WERI-Rb-1 (cell line): ENCODE results near the gene LILRA6.
"Not testable (repeated sequence)": the region's sequence is repeated elsewhere in the genome, so short reads cannot be mapped to it uniquely, and the experiment has no call there.

Experiments
- DNase-seq: peaks from one replicate; pipeline ENCODE4 v3.0.0-alpha.2; 2020
- H3K27ac ChIP-seq: fragments of 250-450 bp; sonication (Bioruptor Pico); 2 replicates; pipeline ENCODE4 v1.5.1; 2020; ENCODE audit warnings: mild to moderate bottlenecking, moderate library complexity
- H3K27me3 ChIP-seq: fragments of 250-450 bp; sonication (Bioruptor Pico); 2 replicates; pipeline ENCODE4 v1.5.1; 2021; ENCODE audit warnings: mild to moderate bottlenecking, low read depth, moderate library complexity; ENCODE audit not compliant: insufficient read depth, severe bottlenecking
- H3K36me3 ChIP-seq: fragments of 250-450 bp; sonication (Bioruptor Pico); 2 replicates; pipeline ENCODE4 v1.5.1; 2020; ENCODE audit warnings: mild to moderate bottlenecking, moderate library complexity
- H3K4me3 ChIP-seq: 2 replicates; pipeline ENCODE4 v1.5.1; 2011; ENCODE audit warnings: low read depth, mild to moderate bottlenecking, control low read depth, low read length
- H3K9me3 ChIP-seq: fragments of 250-450 bp; sonication (Bioruptor Pico); 2 replicates; pipeline ENCODE4 v1.5.1; 2021; ENCODE audit warnings: mild to moderate bottlenecking, moderate library complexity; ENCODE audit not compliant: severe bottlenecking
- CTCF ChIP-seq: IDR thresholded peaks from 2 replicates; pipeline ENCODE4 v1.5.1; 2011; ENCODE audit warnings: low read depth, mild to moderate bottlenecking, control low read depth, inconsistent platforms, low read length

Gene LILRA6

GRCh38 chr19:54201172-54201701, 41.4 kb downstream of the LILRA6 start:
- no peak for DNase-seq
- H3K9me3 ChIP-seq: no peaks in the 10 kb centered on the region
- peaks cover 71% of the 10 kb centered on the region for H3K36me3 ChIP-seq
- no peaks in the 10 kb centered on the region for H3K27me3 ChIP-seq
- peak overlapping the region; percentile 90 for H3K4me3 ChIP-seq
- H3K27ac ChIP-seq: peak overlapping the region; percentile 95
- no peak for TF ChIP-seq CTCF

- Histone ChIP-seq H3K36me3 (peaks cover 54% of the 10 kb centered on the region), H3K27ac (no peak overlapping the region), H3K27me3 (no peaks in the 10 kb centered on the region)
These were observed 43.2 kb downstream of the LILRA6 start for GRCh38 chr19:54199401-54199800.

GRCh38 chr19:54197121-54197520, 45.5 kb downstream of the LILRA6 start:
- Histone ChIP-seq H3K9me3 (no peaks in the 10 kb centered on the region), H3K4me3 (no peak overlapping the region), H3K36me3 (peaks cover 50% of the 10 kb centered on the region), H3K27ac (no peak overlapping the region), H3K27me3 (no peaks in the 10 kb centered on the region)
- no peak for DNase-seq
- TF ChIP-seq CTCF: no peak

More at GRCh38 chr19:54199401-54199800, 43.2 kb downstream of the LILRA6 start:
- TF ChIP-seq CTCF: no peak
- no peak for DNase-seq
- Histone ChIP-seq H3K4me3 (no peak overlapping the region), H3K9me3 (no peaks in the 10 kb centered on the region)

- Histone ChIP-seq H3K27ac (no peak overlapping the region), H3K9me3 (no peaks in the 10 kb centered on the region), H3K27me3 (no peaks in the 10 kb centered on the region), H3K4me3 (no peak overlapping the region), H3K36me3 (peaks cover 44% of the 10 kb centered on the region)
- DNase-seq: no peak
- no peak for TF ChIP-seq CTCF
These were observed 46.1 kb downstream of the LILRA6 start for GRCh38 chr19:54196536-54196935.

GRCh38 chr19:54194463-54194862, 48.1 kb downstream of the LILRA6 start:
- not testable (repeated sequence) for H3K9me3 ChIP-seq, H3K27ac ChIP-seq, H3K27me3 ChIP-seq, DNase-seq, H3K4me3 ChIP-seq
- H3K36me3 ChIP-seq: peaks cover 35% of the 10 kb centered on the region

GRCh38 chr19:54193011-54193410, 49.6 kb downstream of the LILRA6 start:
- DNase-seq: no peak
- no peak for TF ChIP-seq CTCF
- Histone ChIP-seq H3K9me3 (no peaks in the 10 kb centered on the region), H3K36me3 (peaks cover 34% of the 10 kb centered on the region), H3K4me3 (no peak overlapping the region), H3K27me3 (no peaks in the 10 kb centered on the region), H3K27ac (no peak overlapping the region)
